ENCODE data around the gene CHID1. TPM values are rescaled to one million over a fixed set of nuclear protein-coding genes. Genes with fewer than 3 reads are reported as not detected.

CHID1 gene
- total and polyA plus RNA-seq, 2 experiments from 2014 or later, result 54.1 to 67.3 TPM

DNA sequence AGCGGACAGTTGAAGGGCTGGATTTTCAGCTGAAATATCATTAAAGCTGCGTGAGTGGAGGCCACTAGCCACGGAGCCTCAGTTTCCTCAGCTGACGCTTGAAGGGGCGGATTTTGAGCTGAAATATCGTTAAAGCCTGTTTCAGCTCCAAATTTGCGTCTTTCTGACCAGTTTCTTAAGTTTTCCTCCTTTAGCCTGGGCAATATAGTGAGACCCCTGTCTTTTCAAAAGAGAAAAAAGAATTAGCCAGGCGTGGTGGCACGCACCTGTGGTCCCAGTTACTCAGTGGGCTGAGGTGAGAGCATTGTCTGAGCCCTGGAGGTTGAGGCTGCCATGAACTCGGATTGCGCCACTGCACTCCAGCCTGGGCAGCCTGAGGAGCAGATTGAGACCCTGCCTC, 18.8 kb upstream of the CHID1 start:
- Histone ChIP-seq H3K79me2 (replicated peaks; ENCODE audit: insufficient read depth) (peaks cover 77% of the 10 kb centered on the region), H3K27ac (ENCODE audit: low read depth) (no peak overlapping the region), H3K4me2 (no peak overlapping the region), H3K4me1 (ENCODE audit: insufficient read depth) (peaks cover 37% of the 10 kb centered on the region), H3K9me2 (ENCODE audit: insufficient read depth) (no peaks in the 10 kb centered on the region), H3K27me3 (ENCODE audit: insufficient read depth) (no peaks in the 10 kb centered on the region), H3K36me3 (ENCODE audit: insufficient read depth) (no peaks in the 10 kb centered on the region), H3F3A (replicated peaks; ENCODE audit: low read depth) (peaks cover 12% of the 10 kb centered on the region; the same call in 1 of the 2 replicates), H2AFZ (no peak overlapping the region), H3K4me3 (no peak overlapping the region), H4K20me1 (replicated peaks; ENCODE audit: insufficient read depth) (peaks cover 21% of the 10 kb centered on the region; the same call in 1 of the 2 replicates)
- H3K36me3 Mint-ChIP-seq (ENCODE audit: low read depth), result peaks cover 12% of the 10 kb centered on the region
- no peak overlapping the region for H3K27ac Mint-ChIP-seq
- no peaks in the 10 kb centered on the region for H3K9me3 Mint-ChIP-seq
- no peak for DNase-seq (ENCODE audit: low spot score)
- ATAC-seq, result no peak
- TF ChIP-seq JUNB (IDR thresholded peaks at IDR 0.05; ENCODE audit: unreplicated experiment) (no peak), EZH2 (IDR thresholded peaks at IDR 0.05; ENCODE audit: low read depth, unreplicated experiment) (no peak), STAT1 (IDR thresholded peaks at IDR 0.05; ENCODE audit: unreplicated experiment) (no peak), ZNF331 (CRISPR knock-in tag; IDR thresholded peaks at IDR 0.05; ENCODE audit: low read depth) (no peak), NANOG (IDR thresholded peaks at IDR 0.05; ENCODE audit: borderline replicate concordance) (no peak), EZH2phosphoT487 (IDR thresholded peaks at IDR 0.05; ENCODE audit: unreplicated experiment) (no peak), ZNF114 (CRISPR knock-in tag; IDR thresholded peaks at IDR 0.05) (no peak)
- TF ChIP-seq, protein P1, sequence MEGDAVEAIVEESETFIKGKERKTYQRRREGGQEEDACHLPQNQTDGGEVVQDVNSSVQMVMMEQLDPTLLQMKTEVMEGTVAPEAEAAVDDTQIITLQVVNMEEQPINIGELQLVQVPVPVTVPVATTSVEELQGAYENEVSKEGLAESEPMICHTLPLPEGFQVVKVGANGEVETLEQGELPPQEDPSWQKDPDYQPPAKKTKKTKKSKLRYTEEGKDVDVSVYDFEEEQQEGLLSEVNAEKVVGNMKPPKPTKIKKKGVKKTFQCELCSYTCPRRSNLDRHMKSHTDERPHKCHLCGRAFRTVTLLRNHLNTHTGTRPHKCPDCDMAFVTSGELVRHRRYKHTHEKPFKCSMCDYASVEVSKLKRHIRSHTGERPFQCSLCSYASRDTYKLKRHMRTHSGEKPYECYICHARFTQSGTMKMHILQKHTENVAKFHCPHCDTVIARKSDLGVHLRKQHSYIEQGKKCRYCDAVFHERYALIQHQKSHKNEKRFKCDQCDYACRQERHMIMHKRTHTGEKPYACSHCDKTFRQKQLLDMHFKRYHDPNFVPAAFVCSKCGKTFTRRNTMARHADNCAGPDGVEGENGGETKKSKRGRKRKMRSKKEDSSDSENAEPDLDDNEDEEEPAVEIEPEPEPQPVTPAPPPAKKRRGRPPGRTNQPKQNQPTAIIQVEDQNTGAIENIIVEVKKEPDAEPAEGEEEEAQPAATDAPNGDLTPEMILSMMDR (conservative IDR thresholded peaks at IDR 0.05; ENCODE audit: low read depth in 2 of 2), result no peak
- TF ChIP-seq, protein P2, sequence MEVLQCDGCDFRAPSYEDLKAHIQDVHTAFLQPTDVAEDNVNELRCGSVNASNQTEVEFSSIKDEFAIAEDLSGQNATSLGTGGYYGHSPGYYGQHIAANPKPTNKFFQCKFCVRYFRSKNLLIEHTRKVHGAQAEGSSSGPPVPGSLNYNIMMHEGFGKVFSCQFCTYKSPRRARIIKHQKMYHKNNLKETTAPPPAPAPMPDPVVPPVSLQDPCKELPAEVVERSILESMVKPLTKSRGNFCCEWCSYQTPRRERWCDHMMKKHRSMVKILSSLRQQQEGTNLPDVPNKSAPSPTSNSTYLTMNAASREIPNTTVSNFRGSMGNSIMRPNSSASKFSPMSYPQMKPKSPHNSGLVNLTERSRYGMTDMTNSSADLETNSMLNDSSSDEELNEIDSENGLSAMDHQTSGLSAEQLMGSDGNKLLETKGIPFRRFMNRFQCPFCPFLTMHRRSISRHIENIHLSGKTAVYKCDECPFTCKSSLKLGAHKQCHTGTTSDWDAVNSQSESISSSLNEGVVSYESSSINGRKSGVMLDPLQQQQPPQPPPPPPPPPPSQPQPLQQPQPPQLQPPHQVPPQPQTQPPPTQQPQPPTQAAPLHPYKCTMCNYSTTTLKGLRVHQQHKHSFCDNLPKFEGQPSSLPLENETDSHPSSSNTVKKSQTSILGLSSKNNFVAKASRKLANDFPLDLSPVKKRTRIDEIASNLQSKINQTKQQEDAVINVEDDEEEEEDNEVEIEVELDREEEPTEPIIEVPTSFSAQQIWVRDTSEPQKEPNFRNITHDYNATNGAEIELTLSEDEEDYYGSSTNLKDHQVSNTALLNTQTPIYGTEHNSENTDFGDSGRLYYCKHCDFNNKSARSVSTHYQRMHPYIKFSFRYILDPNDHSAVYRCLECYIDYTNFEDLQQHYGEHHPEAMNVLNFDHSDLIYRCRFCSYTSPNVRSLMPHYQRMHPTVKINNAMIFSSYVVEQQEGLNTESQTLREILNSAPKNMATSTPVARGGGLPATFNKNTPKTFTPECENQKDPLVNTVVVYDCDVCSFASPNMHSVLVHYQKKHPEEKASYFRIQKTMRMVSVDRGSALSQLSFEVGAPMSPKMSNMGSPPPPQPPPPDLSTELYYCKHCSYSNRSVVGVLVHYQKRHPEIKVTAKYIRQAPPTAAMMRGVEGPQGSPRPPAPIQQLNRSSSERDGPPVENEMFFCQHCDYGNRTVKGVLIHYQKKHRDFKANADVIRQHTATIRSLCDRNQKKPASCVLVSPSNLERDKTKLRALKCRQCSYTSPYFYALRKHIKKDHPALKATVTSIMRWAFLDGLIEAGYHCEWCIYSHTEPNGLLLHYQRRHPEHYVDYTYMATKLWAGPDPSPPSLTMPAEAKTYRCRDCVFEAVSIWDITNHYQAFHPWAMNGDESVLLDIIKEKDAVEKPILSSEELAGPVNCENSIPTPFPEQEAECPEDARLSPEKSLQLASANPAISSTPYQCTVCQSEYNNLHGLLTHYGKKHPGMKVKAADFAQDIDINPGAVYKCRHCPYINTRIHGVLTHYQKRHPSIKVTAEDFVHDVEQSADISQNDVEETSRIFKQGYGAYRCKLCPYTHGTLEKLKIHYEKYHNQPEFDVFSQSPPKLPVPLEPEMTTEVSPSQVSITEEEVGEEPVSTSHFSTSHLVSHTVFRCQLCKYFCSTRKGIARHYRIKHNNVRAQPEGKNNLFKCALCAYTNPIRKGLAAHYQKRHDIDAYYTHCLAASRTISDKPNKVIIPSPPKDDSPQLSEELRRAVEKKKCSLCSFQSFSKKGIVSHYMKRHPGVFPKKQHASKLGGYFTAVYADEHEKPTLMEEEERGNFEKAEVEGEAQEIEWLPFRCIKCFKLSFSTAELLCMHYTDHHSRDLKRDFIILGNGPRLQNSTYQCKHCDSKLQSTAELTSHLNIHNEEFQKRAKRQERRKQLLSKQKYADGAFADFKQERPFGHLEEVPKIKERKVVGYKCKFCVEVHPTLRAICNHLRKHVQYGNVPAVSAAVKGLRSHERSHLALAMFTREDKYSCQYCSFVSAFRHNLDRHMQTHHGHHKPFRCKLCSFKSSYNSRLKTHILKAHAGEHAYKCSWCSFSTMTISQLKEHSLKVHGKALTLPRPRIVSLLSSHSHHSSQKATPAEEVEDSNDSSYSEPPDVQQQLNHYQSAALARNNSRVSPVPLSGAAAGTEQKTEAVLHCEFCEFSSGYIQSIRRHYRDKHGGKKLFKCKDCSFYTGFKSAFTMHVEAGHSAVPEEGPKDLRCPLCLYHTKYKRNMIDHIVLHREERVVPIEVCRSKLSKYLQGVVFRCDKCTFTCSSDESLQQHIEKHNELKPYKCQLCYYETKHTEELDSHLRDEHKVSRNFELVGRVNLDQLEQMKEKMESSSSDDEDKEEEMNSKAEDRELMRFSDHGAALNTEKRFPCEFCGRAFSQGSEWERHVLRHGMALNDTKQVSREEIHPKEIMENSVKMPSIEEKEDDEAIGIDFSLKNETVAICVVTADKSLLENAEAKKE (CRISPR knock-in tag; IDR thresholded peaks at IDR 0.05), result no peak
- TF ChIP-seq, protein P3, sequence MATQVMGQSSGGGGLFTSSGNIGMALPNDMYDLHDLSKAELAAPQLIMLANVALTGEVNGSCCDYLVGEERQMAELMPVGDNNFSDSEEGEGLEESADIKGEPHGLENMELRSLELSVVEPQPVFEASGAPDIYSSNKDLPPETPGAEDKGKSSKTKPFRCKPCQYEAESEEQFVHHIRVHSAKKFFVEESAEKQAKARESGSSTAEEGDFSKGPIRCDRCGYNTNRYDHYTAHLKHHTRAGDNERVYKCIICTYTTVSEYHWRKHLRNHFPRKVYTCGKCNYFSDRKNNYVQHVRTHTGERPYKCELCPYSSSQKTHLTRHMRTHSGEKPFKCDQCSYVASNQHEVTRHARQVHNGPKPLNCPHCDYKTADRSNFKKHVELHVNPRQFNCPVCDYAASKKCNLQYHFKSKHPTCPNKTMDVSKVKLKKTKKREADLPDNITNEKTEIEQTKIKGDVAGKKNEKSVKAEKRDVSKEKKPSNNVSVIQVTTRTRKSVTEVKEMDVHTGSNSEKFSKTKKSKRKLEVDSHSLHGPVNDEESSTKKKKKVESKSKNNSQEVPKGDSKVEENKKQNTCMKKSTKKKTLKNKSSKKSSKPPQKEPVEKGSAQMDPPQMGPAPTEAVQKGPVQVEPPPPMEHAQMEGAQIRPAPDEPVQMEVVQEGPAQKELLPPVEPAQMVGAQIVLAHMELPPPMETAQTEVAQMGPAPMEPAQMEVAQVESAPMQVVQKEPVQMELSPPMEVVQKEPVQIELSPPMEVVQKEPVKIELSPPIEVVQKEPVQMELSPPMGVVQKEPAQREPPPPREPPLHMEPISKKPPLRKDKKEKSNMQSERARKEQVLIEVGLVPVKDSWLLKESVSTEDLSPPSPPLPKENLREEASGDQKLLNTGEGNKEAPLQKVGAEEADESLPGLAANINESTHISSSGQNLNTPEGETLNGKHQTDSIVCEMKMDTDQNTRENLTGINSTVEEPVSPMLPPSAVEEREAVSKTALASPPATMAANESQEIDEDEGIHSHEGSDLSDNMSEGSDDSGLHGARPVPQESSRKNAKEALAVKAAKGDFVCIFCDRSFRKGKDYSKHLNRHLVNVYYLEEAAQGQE (IDR thresholded peaks at IDR 0.05; ENCODE audit: unreplicated experiment), result no peak
- TF ChIP-seq, protein P4, sequence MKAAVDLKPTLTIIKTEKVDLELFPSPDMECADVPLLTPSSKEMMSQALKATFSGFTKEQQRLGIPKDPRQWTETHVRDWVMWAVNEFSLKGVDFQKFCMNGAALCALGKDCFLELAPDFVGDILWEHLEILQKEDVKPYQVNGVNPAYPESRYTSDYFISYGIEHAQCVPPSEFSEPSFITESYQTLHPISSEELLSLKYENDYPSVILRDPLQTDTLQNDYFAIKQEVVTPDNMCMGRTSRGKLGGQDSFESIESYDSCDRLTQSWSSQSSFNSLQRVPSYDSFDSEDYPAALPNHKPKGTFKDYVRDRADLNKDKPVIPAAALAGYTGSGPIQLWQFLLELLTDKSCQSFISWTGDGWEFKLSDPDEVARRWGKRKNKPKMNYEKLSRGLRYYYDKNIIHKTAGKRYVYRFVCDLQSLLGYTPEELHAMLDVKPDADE (IDR thresholded peaks at IDR 0.05), result no peak
- H3K27me3 Mint-ChIP-seq (ENCODE audit: insufficient read depth, low read depth, poor library complexity), result peaks cover 9% of the 10 kb centered on the region
- peaks cover 40% of the 10 kb centered on the region for H3K4me1 Mint-ChIP-seq
- no peak overlapping the region for H3K4me3 Mint-ChIP-seq

All from GM23338 (cell line).